GM21717 (cell line): ENCODE measurements around the gene ARID3B.
"Not testable (repeated sequence)": the region's sequence is repeated elsewhere in the genome, so short reads cannot be mapped to it uniquely, and the experiment has no call there.

Experiments
- ATAC-seq: cut with Tn5 transposase; IDR thresholded peaks from one replicate; pipeline ENCODE4 v1.9.1; 2021; ENCODE audit warnings: mild to moderate bottlenecking, moderate library complexity; ENCODE audit not compliant: unreplicated experiment

Gene ARID3B

DNA sequence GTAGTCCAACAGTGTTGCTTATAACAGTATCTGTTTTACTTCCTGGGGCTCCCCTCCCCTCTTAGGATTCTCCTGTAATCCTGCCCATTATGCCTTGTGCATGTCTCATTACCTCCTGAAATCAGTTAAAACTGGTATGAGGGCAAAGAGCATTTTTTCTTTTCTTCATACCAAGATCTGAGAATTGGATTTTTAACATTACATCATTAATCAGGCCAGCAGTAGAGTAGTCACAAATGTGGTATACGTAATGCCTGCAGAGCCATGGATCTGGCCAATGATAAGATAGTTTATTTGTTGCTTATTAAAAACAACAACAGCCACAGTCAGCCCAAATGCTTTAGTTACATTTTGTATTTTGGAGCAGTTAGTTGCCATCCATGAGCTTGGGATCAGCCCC lies 23.2 kb downstream of the ARID3B start:
- ATAC-seq, result no peak

DNA sequence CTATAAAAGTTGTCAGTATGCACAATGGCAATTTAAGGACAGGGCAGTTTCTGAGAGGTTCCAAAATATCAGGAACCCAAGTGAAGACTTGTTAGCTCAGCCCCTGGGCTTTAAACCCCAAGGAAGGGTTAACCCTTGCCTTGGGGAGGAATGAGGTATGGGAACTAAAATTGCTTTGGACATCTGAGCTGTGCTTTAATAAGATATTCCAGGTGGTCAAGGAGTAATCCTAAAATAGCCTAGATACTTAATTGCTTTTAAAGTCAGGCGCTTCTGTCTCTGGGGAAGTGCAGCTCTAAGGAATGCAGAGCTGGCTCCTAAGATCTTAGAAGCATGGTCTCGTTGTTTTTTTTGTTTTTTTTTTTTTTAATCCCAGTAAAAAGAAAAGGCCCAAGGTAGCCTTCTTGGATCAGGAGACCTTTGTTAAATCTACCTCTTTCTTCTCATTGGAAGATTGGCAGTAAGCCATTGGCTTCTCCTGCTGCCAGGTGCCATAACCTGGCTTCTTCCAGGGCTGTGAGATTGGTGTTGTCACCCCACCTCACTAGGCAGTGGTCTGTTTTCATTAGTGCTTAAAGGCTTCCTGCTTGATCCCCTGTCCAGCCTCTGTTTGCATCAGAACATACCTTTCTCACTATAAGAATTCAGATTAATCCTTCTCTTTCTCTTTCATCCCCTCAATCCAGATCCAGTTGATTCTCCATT lies 24.5 kb downstream of the ARID3B start:
- ATAC-seq, result no peak

DNA sequence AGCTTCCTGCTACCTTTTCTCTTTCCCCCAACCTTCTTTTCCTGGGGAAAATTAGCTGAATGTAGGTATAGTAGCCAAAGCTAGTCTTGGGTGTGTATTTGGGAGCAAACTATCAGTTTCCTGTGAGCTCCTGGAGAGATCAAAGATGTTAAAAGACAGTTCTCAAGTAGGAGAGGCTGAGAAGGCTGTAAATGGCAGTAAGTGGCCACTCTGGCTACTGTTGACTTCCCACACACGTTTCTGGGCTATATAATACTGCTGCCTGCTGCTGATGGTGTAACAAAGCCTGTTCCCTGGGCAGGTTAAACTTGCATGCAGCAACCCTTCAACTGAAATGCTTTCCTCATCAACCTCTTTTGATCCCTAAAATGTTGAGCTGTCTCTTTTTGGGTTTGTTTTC lies 27.6 kb downstream of the ARID3B start:
- no peak for ATAC-seq

DNA sequence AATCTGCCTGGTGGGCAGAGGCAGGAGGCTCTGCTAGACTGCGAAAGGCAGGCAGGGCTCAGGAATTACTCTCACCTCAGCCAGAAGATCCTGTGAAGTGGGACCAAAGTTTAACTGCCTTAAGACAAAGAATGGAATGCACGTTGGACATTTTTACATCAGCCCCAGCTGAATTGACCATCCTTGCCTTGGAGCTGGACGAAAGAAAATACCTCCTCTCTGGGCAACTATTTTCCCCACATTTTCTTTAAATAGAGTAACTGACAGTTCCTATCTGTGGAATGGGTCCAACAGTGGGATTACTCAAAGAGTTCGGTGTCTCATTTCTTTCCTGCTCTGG lies 28.7 kb downstream of the ARID3B start:
- no peak for ATAC-seq

DNA sequence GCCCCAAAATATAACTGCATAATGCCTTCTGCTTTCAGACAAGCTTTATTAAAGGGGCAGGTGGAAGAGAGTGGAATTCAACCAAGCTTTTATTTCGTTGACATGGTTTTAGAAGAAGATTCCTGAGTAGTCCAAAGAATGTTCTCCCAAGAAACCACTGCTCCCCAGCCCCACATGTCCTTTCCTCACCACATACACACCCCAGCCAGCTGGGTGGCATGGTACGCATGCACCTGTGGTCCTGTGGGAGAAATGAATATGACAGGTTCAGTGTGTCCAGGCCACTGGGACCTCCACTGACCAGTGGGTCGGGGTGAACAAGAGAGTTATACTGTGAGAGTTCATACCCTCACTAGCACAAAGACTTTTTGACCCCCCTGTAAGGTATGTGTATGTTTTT lies 30.2 kb downstream of the ARID3B start:
- ATAC-seq, result no peak

DNA sequence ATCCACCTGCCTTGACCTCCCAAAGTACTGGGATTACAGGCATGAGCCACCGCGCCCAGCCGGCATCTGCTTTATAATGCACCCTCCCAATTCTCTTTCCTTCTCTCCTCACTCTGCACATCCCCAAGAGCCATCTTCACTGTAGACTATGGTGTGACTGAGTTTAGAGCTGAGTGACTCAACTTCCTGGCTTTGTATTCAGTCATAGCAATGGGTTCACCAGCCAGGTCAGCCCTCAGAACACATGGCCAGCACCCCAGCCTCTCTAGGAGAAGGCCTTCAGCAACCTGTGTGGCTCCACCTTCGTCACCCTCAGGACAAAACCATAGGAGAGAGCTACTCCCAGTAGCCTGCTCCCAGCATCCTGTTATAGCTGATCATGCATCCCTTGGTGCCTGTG lies 33.0 kb downstream of the ARID3B start:
- no peak for ATAC-seq

DNA sequence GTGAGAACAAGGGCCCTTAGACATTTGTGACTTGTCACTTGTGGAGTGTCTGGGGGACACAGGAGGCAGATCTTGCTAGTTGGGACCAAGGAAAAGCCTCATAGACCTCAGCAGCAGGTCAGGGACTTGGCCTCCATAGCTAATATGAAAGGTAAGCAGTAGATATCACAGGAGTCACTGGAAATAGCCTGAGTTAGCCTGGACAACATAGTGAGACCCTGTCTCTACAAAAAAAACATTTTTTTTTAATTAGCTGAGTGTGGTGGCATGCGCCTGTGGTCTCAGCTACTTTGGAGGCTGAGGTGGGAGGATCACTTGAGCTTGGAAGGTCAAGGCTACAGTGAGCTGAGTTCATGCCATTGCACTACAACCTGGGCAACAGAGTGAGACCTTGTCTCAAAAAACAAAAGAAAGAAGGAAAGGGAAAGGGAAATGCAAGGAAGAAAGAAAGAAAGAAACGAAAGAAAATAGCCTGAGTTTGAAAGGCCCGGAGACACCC lies 37.5 kb downstream of the ARID3B start:
- no peak for ATAC-seq

DNA sequence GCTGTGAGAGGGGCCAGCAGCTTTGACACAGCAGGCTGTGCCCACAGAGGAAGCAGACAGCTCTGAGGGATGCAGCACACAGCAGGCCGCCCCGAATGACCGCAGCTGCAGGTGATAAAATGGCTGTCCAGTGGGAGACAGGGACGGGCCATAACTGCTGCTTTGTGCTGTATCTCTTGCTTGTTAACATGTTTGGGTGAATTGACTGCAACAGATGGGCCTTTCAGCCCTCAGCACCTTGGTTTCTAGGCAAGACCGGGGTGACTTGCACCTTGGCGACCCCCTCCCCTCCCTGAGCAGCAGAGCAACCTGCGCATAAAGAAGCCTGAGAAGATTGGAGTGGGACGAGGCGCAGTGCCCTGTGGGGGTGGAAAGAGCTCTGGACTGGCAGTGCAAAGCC lies 38.0 kb downstream of the ARID3B start:
- ATAC-seq, result no peak

DNA sequence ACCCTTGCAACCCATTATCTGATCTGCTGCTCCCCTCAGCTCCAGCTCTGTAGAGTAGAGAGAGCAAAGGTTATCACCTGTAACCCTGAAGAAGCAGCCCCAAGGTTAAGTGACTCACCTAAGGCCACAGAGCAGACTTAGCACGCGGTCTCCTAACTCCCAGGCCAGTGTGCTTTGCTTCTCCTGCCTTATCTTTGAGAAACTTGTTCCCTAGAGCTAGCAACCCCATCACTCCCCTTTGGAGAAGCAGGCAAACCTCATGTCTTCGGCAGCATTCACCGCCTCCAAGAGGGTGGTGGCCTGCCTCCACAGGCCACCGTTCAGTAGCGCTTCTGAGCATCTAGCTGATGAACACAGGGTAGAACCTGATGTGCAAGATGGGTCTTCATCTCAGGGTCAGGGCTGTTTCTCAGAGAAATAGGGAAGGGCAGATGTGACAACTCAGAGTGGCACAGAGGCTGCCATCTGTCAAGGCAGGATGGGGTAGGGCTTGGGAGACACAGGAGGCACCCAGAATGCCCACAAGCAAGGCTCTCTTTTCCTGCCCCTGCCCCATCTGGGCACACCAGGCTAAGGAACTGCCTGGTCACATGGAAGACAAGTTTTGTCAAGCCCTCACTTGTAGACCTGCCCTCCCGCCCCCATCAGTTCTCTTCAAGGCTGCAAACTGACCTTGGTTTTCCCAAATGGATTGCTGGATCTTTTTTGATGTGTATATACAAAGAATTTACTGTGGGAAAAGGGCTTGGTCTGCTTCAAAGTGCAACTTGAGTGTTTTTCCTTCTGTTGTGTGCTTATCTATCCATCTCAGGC lies 39.7 kb downstream of the ARID3B start:
- no peak for ATAC-seq

DNA sequence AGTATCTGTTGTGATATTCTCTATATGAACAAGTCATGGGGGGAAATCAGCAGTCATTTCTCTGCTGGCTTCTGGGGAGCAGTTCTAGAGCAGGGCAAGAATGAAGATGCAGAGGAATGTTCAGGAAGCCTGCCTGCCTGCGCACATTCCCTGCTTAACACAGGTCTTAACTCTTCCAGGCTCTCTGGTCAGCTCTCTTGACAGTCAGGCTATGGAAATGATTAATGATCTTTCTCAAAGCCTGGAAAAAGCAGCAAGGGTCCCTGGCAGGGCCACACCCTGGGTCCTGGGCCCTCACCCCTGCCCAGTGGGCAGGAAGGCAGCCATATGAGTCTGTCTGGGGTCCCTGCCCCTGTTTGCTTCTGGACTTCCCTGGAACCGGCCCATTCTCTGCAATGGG lies 43.2 kb downstream of the ARID3B start:
- ATAC-seq, result no peak

DNA sequence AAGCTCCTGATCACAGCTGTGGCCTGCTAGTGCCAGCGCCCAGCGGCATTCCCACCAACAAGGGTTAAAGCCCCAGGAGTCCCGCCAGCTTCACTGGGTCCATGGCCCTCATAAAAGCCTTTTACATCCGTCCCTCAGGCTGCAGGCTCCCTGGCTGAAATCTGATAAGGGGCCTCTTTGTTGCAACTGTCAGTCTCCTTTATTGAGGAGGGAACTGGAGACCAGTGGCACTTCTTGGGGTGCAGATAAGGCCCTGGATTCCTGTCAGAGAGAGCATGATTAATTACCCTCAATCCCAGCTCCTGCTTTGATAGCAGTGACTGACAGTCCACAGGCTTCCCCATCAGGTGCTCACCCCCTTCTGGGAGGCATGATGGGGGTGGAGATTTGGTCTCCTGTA lies 43.8 kb downstream of the ARID3B start:
- no peak for ATAC-seq

DNA sequence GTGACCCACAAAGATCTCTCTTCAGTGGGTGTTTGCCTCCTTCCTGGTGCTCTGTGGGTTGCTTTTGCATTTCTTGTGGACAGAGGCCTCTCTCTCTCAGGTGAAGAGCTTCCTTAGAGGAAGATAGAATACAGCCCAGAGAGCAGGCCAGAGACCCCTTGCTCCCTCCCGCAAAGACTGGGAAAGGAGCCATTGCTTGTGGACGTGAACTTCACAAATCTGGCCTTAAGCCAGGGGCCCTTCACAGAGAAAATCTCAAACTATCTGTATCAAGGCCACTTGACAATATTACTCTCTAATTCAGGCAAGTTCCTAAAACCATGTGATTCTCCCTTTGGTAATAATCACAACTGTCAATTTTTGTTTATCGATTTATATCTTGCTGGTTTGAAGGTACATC lies 44.2 kb downstream of the ARID3B start:
- no peak for ATAC-seq

DNA sequence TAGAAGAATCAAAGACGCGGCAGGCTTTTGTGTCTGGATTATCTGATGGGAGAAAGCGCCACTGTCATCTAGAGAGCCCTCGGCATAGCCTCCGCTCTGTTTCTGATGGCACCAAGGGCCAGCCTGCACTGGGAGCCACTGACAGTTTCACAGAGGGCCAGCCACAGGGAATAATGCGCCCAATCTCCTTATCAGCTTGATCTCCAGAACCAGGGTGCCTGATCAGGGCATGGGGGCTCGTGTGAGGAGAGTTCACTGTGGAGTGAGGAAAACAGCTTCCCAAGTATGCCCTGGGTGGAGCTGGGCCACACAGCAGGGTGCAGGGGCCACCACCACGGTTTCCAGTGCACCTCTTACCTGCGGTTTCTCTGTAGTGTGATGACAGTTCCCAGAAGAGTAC lies 44.8 kb downstream of the ARID3B start:
- no peak for ATAC-seq

DNA sequence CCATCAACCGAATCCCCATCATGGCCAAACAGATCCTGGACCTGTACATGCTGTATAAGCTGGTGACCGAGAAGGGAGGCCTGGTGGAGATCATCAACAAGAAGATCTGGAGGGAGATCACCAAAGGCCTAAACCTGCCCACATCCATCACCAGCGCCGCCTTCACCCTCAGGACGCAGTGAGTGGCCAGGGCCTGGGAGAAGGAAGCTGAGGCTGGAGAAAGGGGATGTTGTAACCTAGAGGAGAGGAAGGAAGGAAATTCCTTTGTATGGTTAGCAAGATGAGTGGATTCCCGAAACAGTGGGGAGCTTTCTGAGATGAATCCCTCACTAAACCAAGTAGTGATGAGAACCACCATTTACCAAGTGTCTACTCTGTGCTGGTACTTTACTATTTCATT lies 48.8 kb downstream of the ARID3B start:
- no peak for ATAC-seq

DNA sequence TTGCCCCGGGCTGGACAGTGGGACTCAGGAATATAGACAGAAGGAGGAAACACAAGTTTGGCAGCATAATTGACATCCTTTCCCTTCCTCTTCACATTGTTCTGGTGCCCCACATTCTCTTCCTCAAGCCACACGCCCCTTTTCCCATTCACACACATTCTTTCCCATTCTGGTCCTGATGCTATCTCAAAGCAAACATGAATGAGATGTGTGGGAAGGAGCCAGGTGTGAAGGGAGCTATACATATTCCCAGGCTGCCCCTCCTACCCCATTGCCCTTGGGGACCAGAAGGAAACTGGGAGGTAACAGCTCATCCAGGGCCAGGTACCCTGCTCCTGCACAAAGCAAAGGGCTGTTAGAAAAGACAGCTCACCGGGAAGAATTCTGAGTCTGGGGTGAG lies 51.2 kb downstream of the ARID3B start:
- no peak for ATAC-seq

DNA sequence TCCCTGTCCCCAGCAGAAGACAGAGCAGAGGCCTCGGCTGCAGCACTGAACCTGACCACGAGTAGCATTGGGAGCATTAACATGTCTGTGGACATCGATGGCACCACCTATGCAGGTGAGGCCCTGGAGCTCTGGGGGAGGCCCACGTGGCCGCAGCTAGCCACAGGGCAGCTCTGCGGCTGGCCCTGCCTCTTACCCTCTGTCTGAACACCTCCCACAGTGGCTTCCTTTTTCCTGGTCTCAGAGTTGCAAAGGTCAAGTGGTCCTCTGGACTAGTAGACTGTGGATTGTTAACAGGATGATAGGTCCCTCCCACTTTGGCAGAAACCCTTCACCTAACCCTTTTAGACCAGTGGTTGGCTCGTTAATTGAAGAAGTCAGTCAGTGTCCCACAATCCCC lies 52.1 kb downstream of the ARID3B start:
- ATAC-seq, result no peak

DNA sequence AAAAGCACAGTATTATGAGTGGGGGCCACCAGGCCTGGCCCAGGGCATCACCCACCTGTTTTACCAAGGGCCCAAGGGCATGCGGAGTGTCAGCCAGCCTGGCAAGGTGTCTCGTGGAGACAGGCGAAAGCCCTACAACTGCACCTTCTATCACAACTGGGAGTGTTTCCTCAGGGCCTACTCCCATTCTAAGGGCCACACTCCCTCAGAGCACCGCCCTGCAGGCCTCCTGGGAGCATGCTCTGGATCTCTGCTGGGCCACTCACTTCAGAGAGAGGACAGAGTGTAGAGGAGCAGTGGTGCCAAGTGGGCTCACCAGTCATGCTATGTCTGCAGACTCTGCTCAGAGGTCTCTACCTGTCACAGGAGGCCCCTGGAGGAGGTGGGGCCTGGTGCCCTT lies 53.4 kb downstream of the ARID3B start:
- ATAC-seq, result no peak

DNA sequence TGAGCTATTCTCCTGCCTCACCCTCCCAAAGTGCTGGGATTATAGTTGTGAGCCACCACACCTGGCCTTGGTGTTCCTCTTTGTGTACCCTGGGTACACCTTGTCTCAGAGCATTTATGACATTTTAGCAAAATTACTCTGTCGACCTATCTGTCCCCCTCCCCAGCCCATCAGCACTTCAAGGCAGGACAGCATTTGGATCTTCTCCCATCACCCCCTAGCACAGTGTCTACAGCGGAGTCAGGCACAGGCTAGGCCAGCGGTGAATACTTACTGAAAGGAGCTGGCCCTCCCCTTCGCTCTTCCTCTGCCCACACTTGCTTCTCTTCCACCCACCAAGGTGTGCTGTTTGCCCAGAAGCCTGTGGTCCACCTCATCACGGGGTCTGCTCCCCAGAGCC lies 54.3 kb downstream of the ARID3B start:
- ATAC-seq, result no peak

DNA sequence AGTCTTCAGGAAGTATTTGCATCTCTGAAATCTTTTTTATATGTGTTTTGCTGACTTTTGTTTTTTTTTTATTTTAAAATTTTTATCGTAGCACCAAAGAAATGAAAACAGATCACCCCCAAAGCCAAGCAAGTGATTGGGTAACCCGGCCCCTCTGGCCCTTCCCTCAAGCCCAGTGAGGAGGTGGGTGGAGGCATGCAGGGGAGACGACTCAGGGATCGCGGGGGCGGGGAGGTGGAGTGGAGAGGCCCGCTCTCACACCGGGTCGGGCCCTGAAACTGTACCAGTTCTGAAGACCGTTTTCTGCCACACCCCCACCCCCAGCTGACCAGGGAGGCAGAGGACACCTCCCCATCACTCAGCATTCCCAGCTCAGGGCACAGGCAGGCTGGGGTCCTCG lies 55.7 kb downstream of the ARID3B start:
- ATAC-seq, result not testable (repeated sequence)

DNA sequence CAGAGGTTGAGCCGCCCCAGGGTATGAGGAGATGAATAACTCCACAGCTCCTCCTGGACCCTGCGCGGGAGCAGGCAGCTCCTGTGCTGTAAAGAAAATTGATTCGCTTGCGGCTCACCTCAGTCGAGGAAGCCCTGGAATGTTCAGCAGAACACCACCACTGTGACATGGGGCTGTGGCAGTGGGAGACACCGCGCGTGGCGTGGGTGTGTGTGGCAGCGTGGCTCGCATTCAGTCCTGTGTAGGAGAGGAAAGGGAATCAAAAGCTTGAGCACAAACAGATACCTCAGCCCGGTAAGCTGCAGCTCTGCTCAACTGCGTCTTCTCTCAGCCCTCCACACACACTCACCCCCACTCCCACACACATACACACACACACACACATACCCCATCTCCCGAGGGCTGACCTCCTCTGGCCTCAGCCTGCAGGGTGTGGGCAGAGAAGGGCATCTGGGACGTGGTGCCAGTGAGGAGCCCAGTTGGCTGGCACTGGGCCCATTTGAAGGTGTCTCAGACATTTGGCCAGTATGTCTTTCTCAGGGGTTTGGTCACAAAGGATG lies 56.2 kb downstream of the ARID3B start:
- not testable (repeated sequence) for ATAC-seq

DNA sequence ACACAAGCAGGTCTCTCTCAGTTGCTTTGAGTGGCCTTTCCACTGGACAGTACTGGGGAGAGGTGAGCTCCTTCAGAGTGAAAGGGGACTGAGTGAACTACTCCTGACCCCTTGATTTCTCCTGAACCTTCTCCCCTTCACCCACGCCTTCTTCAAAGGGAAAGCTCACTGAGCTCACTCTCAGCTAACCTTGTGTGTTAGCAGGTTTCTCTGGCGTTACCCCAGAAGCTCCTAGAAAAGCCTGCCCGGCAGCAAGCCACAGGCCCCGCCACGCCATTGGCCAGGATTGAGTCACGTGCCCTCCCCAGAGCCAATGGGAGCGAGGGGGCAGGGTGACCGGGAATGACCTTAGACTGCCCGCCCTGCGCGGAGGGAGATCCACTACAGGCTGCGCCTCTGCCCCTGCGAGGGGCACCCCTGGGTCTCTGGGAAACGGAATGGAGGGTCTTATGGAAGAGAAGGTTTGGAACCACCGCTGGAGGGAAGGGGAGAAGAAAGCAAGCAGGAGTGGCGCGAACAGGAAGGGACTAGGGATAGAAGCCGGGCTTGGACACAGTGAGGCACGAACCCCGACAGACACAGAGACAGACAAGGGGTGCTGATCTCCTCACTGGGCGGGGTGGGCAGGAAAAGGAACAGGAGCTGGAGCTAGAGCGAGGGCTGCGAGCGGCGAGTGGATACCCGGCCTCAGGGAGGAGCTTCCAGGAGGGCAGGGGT lies 57.3 kb downstream of the ARID3B start:
- peak; percentile 78 for ATAC-seq

DNA sequence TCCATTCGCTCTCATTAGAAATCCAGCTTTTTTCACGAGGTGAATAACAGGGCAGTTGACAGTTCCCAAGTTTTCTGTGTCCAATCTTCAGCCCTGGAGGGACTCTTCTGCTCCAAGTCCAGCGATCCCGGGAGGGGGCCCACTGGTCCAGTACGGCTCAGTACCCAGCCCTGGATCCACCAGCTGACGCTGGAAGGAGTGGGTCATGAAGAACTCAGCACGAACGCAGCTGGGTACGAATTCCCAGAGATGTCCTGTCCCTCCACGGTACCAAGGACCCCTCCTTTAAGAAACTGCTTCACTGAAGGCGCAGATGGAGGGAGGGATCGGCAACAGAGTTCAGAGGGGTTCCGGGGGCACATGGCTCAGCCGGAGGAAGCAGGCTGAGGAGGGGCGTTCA lies 58.1 kb downstream of the ARID3B start:
- ATAC-seq, result no peak
